Body of pancreas (tissue), 4 donors: Measurements from ENCODE around the gene TYRO3. TPM values are rescaled to one million over a fixed set of nuclear protein-coding genes. Genes with fewer than 3 reads are reported as not detected.
A peak's percentile ranks its signal among the peaks of the same experiment; 100 is the strongest.

Experiments
- ATAC-seq: fragments of 150-250 bp; one replicate; pipeline ENCODE4 v1.9.1; 2016
- DNase-seq, 4 donors: peaks; one replicate each; pipeline ENCODE4 v3.0.0-alpha.2; 2019
- H3K27ac ChIP-seq, 4 donors: fragments of 200-600 bp; sonication (generic); 1 replicate in 3 of 4; 2 replicates in 1 of 4; pipeline versions ENCODE4 v1.5.1 to v1.6.1; 2016 to 2019; ENCODE audit warnings: mild to moderate bottlenecking in 1 of 4, mixed read lengths in 1 of 4, moderate library complexity in 1 of 4
- H3K27me3 ChIP-seq, 2 donors: fragments of 200-600 bp; sonication (generic); one replicate each; pipeline ENCODE4 v1.6.0; 2016; ENCODE audit warnings: mild to moderate bottlenecking in 1 of 2
- H3K36me3 ChIP-seq, 2 donors: fragments of 200-600 bp; sonication (generic); replicated peaks in 1 of 2; 2 replicates each; pipeline ENCODE4 v1.5.1; 2016; ENCODE audit warnings: low read depth in 2 of 2; ENCODE audit not compliant: insufficient read depth in 1 of 2
- H3K4me1 ChIP-seq: fragments of 200-600 bp; sonication (generic); one replicate; pipeline ENCODE4 v1.6.0; 2016
- H3K4me3 ChIP-seq, 2 donors: fragments of 200-600 bp; sonication (generic); 1 replicate in 1 of 2; 2 replicates in 1 of 2; pipeline ENCODE4 v1.5.1; 2016 to 2019
- H3K9me3 ChIP-seq, 3 donors: fragments of 200-600 bp; sonication (generic); 1 replicate in 2 of 3; 2 replicates in 1 of 3; pipeline ENCODE4 v1.5.1; 2016
- POLR2A ChIP-seq, 3 donors: fragments of 450-650 bp; IDR thresholded peaks; one replicate each; pipeline ENCODE4 v1.6.1; 2016; ENCODE audit warnings: antibody characterized with exemption in 3 of 3, mild to moderate bottlenecking in 2 of 3
- WGBS, 2 donors: methylation state at CpG; one replicate each; pipeline ENCODE4 v1.1.5; 2017; 5-methylcytosine and 5-hydroxymethylcytosine counted together
- intact Hi-C: fragments of 100-400 bp; cut with DNase I; formaldehyde crosslinking; loops from one replicate; pipeline ENCODE4 v1.15.1; 2023
- total RNA-seq, 2 donors: library from RNA; depleted of rRNA; stranded (reverse); fragments of >200 nt; gene quantifications; one replicate each; pipeline ENCODE4 v1.1.0, GENCODE V29; 2016
- TF ChIP-seq, protein P1 (sequence below), 7 experiments: fragments of 450-650 bp in 4 of 7; fragments of 200-600 bp in 3 of 7; sonication (generic) in 3 of 7; IDR thresholded peaks; one replicate each; pipeline ENCODE4 v1.5.1; 2016 to 2019; ENCODE audit warnings: antibody characterized with exemption in 7 of 7

Gene TYRO3
- total RNA-seq, 2 donors from 2014 or later, result 10.9 to 12.5 TPM

DNA sequence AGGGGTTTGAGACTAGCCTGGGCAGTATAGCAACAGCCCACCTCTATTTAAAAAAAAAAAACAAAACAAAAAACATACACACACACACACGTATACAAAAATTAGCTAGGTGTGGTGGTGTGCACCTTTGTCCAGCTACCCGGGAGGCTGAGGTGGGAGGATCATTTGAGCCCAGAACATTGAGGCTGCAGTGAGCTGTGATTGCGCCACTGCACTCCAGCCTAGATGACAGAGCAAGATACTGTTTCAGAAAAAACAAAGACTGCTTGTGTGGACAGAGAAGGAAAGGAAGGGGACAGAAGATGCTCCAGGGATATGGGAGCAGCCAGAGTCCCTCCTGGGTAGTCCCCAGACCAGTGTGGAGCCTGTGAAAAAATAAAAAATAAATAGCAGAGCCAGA is 12.9 kb downstream of the TYRO3 start:
- H3K36me3 ChIP-seq, result no peaks in the 10 kb centered on the region
- DNase-seq, result no peak
- H3K27me3 ChIP-seq, result no peaks in the 10 kb centered on the region
- ATAC-seq, result no peak
- H3K4me3 ChIP-seq, result no peak overlapping the region
- TF ChIP-seq POLR2A (IDR thresholded peaks at IDR 0.05), result no peak
- TF ChIP-seq, protein P1, sequence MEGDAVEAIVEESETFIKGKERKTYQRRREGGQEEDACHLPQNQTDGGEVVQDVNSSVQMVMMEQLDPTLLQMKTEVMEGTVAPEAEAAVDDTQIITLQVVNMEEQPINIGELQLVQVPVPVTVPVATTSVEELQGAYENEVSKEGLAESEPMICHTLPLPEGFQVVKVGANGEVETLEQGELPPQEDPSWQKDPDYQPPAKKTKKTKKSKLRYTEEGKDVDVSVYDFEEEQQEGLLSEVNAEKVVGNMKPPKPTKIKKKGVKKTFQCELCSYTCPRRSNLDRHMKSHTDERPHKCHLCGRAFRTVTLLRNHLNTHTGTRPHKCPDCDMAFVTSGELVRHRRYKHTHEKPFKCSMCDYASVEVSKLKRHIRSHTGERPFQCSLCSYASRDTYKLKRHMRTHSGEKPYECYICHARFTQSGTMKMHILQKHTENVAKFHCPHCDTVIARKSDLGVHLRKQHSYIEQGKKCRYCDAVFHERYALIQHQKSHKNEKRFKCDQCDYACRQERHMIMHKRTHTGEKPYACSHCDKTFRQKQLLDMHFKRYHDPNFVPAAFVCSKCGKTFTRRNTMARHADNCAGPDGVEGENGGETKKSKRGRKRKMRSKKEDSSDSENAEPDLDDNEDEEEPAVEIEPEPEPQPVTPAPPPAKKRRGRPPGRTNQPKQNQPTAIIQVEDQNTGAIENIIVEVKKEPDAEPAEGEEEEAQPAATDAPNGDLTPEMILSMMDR (IDR thresholded peaks at IDR 0.05), result no peak
- intact Hi-C loops, result no loop called here
- H3K9me3 ChIP-seq, result no peaks in the 10 kb centered on the region
- peaks cover 15% of the 10 kb centered on the region for H3K4me1 ChIP-seq
- WGBS, 2 donors, result 92 to 94% methylated on average over 3 of the region's 3 CpGs
- H3K27ac ChIP-seq, result no peak overlapping the region

DNA sequence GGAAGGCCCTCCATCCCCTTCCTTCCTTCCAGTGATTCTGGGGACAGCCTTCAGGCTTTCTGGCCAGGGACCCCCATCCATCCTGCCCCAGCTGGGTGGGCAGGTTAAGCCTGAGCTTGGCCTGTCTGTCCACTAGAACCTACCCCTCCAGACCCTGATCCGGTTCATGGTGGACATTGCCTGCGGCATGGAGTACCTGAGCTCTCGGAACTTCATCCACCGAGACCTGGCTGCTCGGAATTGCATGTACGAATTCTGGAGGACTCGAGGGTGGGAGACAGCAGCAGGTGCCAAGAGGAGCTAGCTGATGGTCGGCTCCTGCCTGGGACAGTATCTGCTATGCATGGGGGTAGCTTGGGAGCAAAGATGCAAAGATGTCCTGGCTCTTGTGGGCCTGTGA is 13.9 kb downstream of the TYRO3 start:
- DNase-seq, result no peak
- Histone ChIP-seq H3K9me3 (no peaks in the 10 kb centered on the region), H3K27ac (no peak overlapping the region), H3K27me3 (no peaks in the 10 kb centered on the region), H3K4me1 (peaks cover 15% of the 10 kb centered on the region), H3K4me3 (no peak overlapping the region), H3K36me3 (no peaks in the 10 kb centered on the region)
- intact Hi-C loops, result no loop called here
- WGBS, 2 donors, result 90 to 100% methylated on average over 4 to 8 of the region's 8 CpGs
- no peak for ATAC-seq
- TF ChIP-seq, protein P1 (IDR thresholded peaks at IDR 0.05), result no peak
- no peak for TF ChIP-seq POLR2A (IDR thresholded peaks at IDR 0.05)

DNA sequence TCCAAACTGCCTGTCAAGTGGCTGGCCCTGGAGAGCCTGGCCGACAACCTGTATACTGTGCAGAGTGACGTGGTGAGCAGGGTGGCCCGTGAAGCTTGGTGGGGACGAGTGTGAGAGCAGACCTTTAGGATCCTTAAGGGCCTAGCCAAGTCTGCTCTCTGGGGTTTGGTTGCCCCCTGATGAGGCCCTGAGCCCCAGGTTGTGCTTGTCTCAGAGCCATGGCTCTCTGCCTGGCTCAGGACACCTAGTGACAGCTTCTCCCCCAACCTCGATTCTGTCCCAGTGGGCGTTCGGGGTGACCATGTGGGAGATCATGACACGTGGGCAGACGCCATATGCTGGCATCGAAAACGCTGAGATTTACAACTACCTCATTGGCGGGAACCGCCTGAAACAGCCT is 14.4 kb downstream of the TYRO3 start:
- Histone ChIP-seq H3K9me3 (no peaks in the 10 kb centered on the region), H3K36me3 (no peaks in the 10 kb centered on the region)
- no peak for DNase-seq

DNA sequence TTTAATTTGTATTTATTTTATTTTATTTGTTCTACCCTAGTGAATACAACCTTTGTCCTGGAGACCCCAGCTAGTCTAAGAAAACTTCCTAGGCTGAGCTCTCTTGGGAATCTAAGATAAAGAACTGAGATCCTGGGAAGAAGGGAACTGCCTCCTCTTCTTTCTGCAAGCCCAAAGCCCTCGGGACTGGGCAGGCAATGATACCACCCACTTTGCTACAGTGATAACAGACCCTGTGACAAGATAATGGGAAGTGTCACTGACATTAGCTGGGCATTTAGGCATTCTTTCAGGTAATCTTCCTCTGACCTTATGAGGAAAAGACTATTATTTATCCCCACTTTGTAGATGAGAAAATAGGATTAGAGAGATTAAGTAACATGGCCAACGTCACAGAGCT is 15.1 kb downstream of the TYRO3 start:
- intact Hi-C loops, result no loop called here
- ATAC-seq (no peak), DNase-seq (no peak)
- Histone ChIP-seq H3K4me3 (no peak overlapping the region), H3K9me3 (no peaks in the 10 kb centered on the region), H3K27ac (no peak overlapping the region), H3K36me3 (no peaks in the 10 kb centered on the region), H3K4me1 (peaks cover 16% of the 10 kb centered on the region), H3K27me3 (no peaks in the 10 kb centered on the region)
- TF ChIP-seq, protein P1 (IDR thresholded peaks at IDR 0.05), result no peak
- no peak for TF ChIP-seq POLR2A (IDR thresholded peaks at IDR 0.05)
- 72 to 91% methylated on average over 2 of the region's 2 CpGs for WGBS, 2 donors

More for the DNA sequence above, 14.4 kb downstream of the TYRO3 start:
- intact Hi-C loops, result no loop called here
- TF ChIP-seq, protein P1 (IDR thresholded peaks at IDR 0.05), result no peak
- no peak for TF ChIP-seq POLR2A (IDR thresholded peaks at IDR 0.05)
- peaks cover 19% of the 10 kb centered on the region for H3K4me1 ChIP-seq
- WGBS, 2 donors, result 88 to 100% methylated on average over 3 to 13 of the region's 13 CpGs
- no peak overlapping the region for H3K27ac ChIP-seq
- H3K4me3 ChIP-seq, result no peak overlapping the region
- no peak for ATAC-seq
- H3K27me3 ChIP-seq, result no peaks in the 10 kb centered on the region

DNA sequence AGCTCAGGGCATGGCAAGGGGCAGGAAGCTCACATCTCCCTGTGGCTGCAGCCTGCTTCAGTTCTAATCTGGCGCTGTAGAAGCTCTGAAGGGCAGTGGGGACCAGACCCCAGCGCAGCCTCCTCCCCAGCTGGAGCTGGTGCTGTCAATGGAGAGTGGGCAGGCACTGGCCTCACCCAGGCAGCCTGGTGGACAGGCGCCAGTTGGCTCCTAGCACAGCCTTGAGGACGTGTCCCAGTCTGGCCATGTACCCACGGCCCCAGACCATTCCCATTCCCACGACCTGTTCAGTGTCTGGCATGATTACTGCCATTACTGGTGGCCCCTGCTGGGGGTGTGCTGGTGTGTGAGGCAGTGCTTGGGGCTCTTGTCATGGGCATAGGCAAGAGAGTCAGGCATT is 16.3 kb downstream of the TYRO3 start:
- intact Hi-C loops, result no loop called here
- TF ChIP-seq, protein P1 (IDR thresholded peaks at IDR 0.05), result no peak
- no peak for TF ChIP-seq POLR2A (IDR thresholded peaks at IDR 0.05)
- no peaks in the 10 kb centered on the region for H3K36me3 ChIP-seq
- ATAC-seq (peak; percentile 75), DNase-seq (peak; percentile 56 to 87 (median 67))
- H3K27ac ChIP-seq, result no peak overlapping the region
- peaks cover 14% of the 10 kb centered on the region for H3K4me1 ChIP-seq
- no peak overlapping the region for H3K4me3 ChIP-seq
- no peaks in the 10 kb centered on the region for H3K9me3 ChIP-seq
- 13 to 53% methylated on average over 4 to 6 of the region's 6 CpGs for WGBS, 2 donors
- no peaks in the 10 kb centered on the region for H3K27me3 ChIP-seq
